Right atrium auricular region (tissue), 2 donors: ENCODE measurements around the gene DIPK1A. TPM values are rescaled to one million over a fixed set of nuclear protein-coding genes. Genes with fewer than 3 reads are reported as not detected.
"Not testable (repeated sequence)": the region's sequence is repeated elsewhere in the genome, so short reads cannot be mapped to it uniquely, and the experiment has no call there.

ENCODE experiments used
- DNase-seq: peaks from one replicate; pipeline ENCODE4 v3.0.0-alpha.2; 2019; ENCODE audit warnings: low spot score
- H3K27ac ChIP-seq, 2 donors: fragments of 200-600 bp; sonication (generic); 1 replicate in 1 of 2; 2 replicates in 1 of 2; pipeline ENCODE4 v1.5.1; 2016 to 2019
- H3K27me3 ChIP-seq, 2 donors: fragments of 200-600 bp; sonication (generic); one replicate each; pipeline versions ENCODE4 v1.5.1 to v1.6.0; 2017 to 2019
- H3K36me3 ChIP-seq: fragments of 200-600 bp; sonication (generic); one replicate; pipeline ENCODE4 v1.5.1; 2016
- H3K4me1 ChIP-seq, 2 donors: fragments of 200-600 bp; sonication (generic); one replicate each; pipeline versions ENCODE4 v1.5.1 to v1.6.0; 2017 to 2019
- H3K4me3 ChIP-seq, 2 donors: fragments of 200-600 bp; sonication (generic); 1 replicate in 1 of 2; 2 replicates in 1 of 2; pipeline ENCODE4 v1.5.1; 2017 to 2019; ENCODE audit warnings: mild to moderate bottlenecking in 1 of 2, moderate library complexity in 1 of 2
- H3K9me3 ChIP-seq, 2 donors: fragments of 200-600 bp; sonication (generic); one replicate each; pipeline ENCODE4 v1.5.1; 2019
- total RNA-seq, 2 donors: library from RNA; depleted of rRNA; stranded (reverse); fragments of >200 nt; gene quantifications; one replicate each; pipeline ENCODE4 v1.1.0, GENCODE V29; 2016
- TF ChIP-seq, protein P1 (sequence below), 2 donors: fragments of 200-600 bp; sonication (generic); IDR thresholded peaks; one replicate each; pipeline ENCODE4 v1.5.1; 2019; ENCODE audit warnings: antibody characterized with exemption in 2 of 2

DIPK1A gene
- total RNA-seq, 2 donors from 2014 or later, result 5.9 to 7.9 TPM

GRCh38 chr1:92901126-92901525 lies 60.1 kb downstream of the DIPK1A start:
- H3K9me3 ChIP-seq, result peaks cover 0 to 22% of the 10 kb centered on the region in 2 donors
- TF ChIP-seq, protein P1, sequence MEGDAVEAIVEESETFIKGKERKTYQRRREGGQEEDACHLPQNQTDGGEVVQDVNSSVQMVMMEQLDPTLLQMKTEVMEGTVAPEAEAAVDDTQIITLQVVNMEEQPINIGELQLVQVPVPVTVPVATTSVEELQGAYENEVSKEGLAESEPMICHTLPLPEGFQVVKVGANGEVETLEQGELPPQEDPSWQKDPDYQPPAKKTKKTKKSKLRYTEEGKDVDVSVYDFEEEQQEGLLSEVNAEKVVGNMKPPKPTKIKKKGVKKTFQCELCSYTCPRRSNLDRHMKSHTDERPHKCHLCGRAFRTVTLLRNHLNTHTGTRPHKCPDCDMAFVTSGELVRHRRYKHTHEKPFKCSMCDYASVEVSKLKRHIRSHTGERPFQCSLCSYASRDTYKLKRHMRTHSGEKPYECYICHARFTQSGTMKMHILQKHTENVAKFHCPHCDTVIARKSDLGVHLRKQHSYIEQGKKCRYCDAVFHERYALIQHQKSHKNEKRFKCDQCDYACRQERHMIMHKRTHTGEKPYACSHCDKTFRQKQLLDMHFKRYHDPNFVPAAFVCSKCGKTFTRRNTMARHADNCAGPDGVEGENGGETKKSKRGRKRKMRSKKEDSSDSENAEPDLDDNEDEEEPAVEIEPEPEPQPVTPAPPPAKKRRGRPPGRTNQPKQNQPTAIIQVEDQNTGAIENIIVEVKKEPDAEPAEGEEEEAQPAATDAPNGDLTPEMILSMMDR (IDR thresholded peaks at IDR 0.05), result no peak
- H3K36me3 ChIP-seq, result no peaks in the 10 kb centered on the region
- H3K4me3 ChIP-seq, result no peak overlapping the region
- no peaks in the 10 kb centered on the region for H3K27me3 ChIP-seq
- no peak overlapping the region for H3K27ac ChIP-seq
- DNase-seq, result no peak
- H3K4me1 ChIP-seq, result no peaks in the 10 kb centered on the region

GRCh38 chr1:92900539-92900938 lies 60.7 kb downstream of the DIPK1A start:
- H3K9me3 ChIP-seq, result peaks cover 0 to 17% of the 10 kb centered on the region in 2 donors
- no peak overlapping the region for H3K27ac ChIP-seq
- no peak for DNase-seq
- H3K4me1 ChIP-seq, result no peaks in the 10 kb centered on the region
- H3K36me3 ChIP-seq, result no peaks in the 10 kb centered on the region
- TF ChIP-seq, protein P1 (IDR thresholded peaks at IDR 0.05), result no peak
- H3K27me3 ChIP-seq, result no peaks in the 10 kb centered on the region
- no peak overlapping the region for H3K4me3 ChIP-seq

DNA sequence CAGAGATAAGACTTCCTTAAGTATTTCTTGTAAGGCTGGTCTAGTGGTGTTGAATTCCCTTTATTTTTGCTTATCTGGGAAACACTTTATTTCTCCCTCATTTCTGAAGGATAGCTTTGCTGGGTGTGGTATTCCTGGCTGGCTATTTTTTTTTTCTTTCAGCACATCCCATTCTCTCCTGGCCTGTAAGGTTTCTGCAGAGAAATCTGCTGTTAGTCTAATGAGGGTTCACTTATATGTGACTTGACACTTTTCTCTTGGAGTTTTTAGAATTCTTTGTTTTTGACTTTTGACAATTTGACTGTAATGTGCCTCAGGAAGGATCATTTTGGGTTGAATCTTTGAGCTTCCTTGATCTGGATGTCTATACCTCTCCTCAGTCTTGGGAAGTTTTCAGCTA lies 61.5 kb downstream of the DIPK1A start:
- TF ChIP-seq, protein P1 (IDR thresholded peaks at IDR 0.05), result no peak

GRCh38 chr1:92898053-92898452 lies 63.2 kb downstream of the DIPK1A start:
- H3K27me3 ChIP-seq, H3K36me3 ChIP-seq, H3K4me3 ChIP-seq, H3K27ac ChIP-seq, H3K4me1 ChIP-seq, DNase-seq: not testable (repeated sequence)
- H3K9me3 ChIP-seq, result peaks cover 0 to 17% of the 10 kb centered on the region in 2 donors

More for the DNA sequence above, 61.5 kb downstream of the DIPK1A start:
- H3K36me3 ChIP-seq, result no peaks in the 10 kb centered on the region
- no peaks in the 10 kb centered on the region for H3K27me3 ChIP-seq
- H3K27ac ChIP-seq, result no peak overlapping the region
- DNase-seq, result no peak
- peaks cover 0 to 17% of the 10 kb centered on the region in 2 donors for H3K9me3 ChIP-seq
- H3K4me1 ChIP-seq, result no peaks in the 10 kb centered on the region
- no peak overlapping the region for H3K4me3 ChIP-seq

DNA sequence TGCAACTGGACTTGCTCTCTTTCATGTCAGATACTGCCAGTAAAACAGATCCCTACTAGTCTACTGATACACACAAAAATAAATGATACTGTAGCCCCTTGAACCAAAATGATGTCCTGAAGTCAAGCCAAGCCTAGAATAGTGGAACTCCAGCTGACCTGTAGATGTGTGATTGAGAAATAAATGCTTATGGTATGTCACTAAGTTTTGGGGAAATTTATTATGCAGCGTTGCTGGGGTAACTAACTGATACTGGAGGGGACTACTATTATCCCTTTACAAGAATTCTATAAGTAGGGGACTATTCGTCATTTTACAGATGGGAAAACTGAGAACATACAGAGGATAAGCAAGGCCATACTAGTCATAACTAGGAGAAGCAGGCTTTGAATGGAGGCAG lies 73.8 kb downstream of the DIPK1A start:
- no peaks in the 10 kb centered on the region for H3K27me3 ChIP-seq
- H3K27ac ChIP-seq, result no peak overlapping the region
- H3K4me1 ChIP-seq, result no peaks in the 10 kb centered on the region
- H3K4me3 ChIP-seq, result no peak overlapping the region
- DNase-seq, result no peak
- no peaks in the 10 kb centered on the region for H3K36me3 ChIP-seq
- peaks cover 0 to 11% of the 10 kb centered on the region in 2 donors for H3K9me3 ChIP-seq
- TF ChIP-seq, protein P1 (IDR thresholded peaks at IDR 0.05), result no peak

GRCh38 chr1:92886886-92887419 lies 74.3 kb downstream of the DIPK1A start:
- Histone ChIP-seq H3K4me1 (no peaks in the 10 kb centered on the region), H3K36me3 (no peaks in the 10 kb centered on the region), H3K4me3 (no peak overlapping the region), H3K27ac (no peak overlapping the region), H3K9me3 (peaks cover 0 to 11% of the 10 kb centered on the region in 2 donors), H3K27me3 (no peaks in the 10 kb centered on the region)
- DNase-seq, result no peak
- TF ChIP-seq, protein P1 (IDR thresholded peaks at IDR 0.05), result no peak
